ENCODE data around the gene RAI14.

Gene RAI14

DNA sequence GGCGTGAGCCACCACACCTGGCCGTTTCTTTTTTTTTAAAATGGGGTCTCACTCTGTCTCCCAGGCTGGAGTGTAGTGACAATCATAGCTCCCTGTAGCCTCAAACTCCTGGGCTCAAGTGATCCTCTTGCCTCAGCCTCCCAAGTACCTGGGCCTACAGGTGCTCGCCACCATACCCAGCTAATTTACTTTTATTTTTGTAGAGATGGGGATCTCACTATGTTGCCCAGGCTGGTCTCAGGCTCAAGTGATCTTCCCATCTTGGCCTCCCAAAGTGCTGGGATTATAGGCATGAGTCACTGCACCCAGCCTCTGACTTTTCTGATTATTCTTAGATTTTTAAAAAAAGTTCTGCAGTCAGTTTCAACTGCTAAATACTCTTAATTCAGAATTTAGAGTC lies 21.3 kb downstream of the RAI14 start:
- DNase-seq (ENCODE audit: low read depth in 2 of 2) = no peak

DNA sequence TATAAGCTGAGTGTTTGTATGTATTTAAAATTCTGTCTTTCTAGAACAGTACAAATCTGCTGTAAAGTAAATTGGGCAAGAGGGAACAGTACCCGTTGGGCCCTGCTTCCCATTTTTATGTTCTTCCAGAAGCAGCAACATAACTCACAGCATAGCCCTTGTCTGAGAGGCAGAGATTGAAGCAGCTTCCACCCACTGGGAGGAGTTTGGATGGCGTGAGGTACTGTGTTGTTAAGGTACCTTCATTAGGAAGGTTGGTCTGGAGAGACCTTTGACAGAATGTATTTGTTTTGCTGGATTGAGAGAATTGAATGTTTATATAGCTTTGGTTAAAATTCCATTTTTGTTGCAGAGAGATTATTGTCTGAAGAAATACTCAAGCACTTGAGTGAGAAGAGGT lies 24.8 kb downstream of the RAI14 start:
- DNase-seq (ENCODE audit: low read depth in 2 of 2) = no peak

DNA sequence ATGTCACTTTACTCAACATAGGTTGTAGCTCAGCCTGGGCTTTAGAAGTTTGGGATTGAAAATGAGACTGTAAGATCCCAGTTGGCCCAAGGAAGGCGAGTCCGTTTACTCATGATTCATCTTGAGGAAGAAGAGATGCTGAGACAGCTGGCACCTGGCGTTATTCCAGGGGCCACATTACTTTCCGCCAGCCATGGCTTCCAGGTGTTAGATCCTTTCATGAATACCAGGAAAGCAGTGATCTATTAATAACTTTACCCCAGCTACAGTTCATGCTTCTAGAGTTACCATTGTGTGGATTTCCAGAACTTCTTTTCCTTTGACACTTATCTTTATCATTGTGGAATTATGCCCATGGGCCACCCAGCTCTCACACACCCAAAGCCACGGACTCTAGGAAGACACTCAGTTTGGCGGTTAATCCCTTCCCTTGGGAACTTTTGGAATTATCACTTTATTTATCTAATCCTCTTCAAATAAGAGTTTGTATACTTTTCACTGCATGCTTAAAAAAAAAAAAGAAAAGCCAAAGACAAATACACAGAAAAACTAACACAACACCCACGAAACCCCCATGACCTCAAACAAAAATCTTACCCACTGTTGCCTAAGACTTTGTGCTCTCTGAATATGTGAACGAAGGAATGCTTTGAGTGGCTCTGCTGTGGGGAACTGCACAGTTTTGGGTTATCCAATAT lies 26.9 kb downstream of the RAI14 start:
- no peak for DNase-seq (ENCODE audit: low read depth in 2 of 2)

DNA sequence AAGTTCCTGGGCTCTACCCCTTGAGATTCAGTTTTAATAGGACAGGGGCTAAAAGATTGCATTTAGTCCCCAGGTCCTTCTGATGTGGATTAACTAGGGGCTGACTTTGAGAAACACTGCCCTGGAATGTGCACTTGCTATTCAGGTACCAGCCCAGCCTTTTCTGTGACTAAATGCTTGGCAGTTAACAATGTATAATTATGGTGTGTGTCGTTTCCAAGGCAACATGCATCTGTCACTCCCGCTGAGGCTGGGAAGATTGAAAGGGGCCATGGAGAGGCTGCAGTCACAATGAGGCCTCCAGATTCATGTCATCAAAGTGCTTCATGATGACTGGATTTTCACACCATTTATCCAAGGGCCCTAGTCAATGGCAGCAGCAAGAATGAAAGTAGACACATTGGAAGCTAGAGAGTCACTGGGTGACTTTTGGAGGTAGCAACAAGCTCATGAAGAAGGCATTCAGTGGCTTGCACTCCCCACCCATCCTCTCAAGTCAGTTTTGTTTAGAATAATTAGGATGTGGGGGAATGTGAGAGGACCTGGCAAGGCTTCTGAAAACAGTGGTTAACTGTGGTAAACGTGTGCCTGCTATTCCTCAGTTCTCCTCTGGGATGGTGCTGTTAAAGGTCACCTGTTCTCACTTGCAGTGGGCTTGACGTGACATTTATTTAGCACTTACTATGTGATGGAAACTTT lies 28.3 kb downstream of the RAI14 start:
- no peak for DNase-seq (ENCODE audit: low read depth in 2 of 2)

DNA sequence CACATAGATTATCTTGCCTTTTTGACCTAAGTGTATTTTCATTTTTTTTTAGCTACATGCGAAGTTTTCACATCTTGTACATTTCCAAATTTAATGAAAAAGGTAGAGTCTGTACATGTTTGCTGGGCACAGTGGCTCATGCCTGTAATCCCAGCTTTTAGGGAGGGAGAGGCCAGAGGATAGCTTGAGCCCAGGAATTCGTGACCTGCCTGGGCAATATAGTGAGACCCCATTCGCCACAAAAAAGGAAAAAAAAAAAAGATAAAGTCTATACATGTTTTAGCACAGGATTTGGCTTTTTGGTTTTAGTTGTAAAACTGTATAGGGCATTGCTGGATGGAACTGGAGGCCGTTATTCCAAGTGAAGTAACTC lies 28.8 kb downstream of the RAI14 start:
- DNase-seq (ENCODE audit: low read depth in 2 of 2) = no peak

DNA sequence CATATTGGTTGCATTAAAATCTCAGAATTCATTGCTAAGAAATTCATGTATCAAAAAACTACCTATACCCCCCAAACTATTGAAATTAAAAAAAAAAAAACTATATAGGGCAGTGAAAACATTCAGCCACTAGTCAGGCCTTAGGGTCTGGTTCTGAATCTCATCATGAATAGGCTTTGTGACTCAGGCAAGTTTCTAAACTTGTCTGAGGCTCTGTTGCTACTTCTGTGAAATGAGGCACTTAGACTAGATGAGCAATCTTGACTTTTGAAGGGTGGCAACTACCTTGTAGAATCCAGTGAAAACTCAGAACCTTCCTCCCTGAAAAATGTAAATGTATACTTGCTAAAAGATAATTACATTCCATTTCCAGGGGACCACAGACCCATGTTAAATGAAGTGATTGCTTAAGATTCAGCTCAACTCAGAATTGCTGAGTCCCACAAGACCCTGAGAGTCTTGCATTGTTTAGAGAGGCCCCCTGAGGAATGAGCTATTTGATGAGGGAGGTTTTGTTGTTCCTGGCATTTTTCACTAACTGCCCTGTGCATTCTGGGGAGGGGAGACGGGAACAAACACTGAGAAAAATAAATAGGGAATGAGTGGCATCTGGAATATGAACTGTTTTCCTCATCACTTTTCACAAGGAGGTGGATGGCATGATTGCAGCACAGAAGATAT lies 29.5 kb downstream of the RAI14 start:
- peak in 1 of 2 experiments; percentile 39 for DNase-seq (ENCODE audit: low read depth in 2 of 2)

DNA sequence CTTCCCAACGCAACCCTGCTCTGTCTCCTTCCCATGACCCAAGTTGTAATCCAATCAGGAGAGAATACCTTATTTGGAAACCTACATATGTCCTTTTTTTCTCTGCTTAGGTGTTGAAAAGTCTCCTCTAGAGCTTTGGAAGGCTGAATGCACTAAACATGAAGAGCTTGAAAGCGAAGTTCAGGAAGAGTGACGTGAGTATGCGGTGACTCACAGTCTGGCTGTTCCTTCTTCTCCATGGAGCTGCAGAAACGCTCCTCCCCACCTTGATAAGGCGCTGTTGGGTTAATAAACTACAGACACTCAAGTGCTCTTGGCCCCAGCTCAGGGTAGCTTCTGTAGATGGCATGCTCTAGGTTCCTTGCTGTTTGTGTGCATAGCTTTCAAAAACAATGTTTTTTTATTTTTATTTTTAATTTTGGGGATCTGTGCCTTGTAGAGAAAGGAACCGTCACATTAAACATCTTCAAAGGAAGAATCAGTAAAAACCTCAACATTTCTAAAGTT lies 30.7 kb downstream of the RAI14 start:
- peak; percentile 91 for DNase-seq (ENCODE audit: low read depth in 2 of 2)

DNA sequence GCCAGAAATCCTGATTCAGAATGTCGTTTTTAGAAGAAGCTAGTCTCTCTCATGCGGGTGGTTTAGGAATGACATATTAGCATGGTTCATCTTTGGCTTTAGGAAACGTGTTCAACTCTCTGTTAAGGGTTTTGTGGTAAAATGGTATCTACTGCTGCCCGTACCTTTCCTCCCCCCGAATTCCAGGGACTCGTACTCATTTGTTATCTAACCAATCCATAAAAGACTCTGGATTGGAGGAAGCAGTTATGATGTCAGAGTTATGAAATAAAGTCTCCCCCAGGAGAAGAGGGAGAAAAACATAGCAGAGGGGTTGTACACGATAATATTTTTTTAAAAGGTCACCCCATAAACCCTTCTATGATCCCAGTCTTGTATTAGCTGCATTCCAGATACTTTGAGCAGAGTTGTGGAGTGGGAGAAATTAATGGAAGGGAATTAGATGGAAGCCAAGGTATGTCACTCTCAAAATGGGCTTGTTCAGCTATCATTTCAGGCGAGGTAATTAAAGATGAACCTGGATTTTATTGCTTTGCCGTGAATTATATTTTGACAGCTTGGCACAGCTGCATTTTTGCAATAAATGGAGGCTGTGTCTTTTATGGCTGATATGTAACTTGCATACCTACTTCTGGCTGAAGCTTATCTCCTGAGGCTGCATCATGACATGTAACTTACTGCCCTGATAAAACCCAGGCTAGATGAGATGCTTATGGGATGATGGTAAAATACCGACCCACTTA lies 31.3 kb downstream of the RAI14 start:
- peak; percentile 80 to 82 for DNase-seq (ENCODE audit: low read depth in 2 of 2)

DNA sequence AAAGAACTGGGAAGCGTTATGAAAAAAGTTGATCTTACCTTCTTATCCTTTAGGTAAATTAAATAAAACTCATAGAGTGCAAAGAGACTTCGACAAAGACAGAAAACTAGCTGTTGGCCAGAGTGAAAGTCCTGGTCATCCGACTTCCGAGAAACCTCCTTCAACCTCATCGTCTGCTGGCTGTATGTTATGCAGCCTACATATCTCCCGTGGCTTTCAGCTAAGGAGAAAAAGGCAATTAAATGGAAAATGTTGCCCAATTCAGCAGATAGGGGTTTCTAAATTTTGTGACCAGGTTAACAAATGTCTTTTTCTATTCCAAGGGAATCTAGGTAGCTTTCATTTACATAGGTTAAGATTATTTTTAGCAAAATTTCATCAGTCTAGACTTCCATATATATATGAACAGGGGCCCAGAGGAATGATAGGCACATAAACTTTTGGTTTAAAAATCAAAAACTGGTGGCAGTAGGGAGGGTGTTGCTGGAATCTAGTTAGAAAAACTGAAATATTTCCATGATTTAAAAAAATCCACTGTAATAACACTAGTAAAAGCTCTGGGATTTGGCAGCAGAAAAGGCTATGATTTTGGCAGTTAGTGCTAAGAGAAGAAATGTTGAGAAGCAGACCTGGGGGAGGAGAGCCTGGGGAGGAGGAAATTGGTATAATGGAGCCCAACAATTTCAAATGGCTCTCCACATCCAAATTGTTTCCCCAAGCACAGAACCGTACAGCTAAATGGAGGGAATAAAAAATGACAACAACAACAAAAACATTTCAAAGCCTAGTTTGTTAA lies 32.1 kb downstream of the RAI14 start:
- no peak for DNase-seq (ENCODE audit: low read depth in 2 of 2)

DNA sequence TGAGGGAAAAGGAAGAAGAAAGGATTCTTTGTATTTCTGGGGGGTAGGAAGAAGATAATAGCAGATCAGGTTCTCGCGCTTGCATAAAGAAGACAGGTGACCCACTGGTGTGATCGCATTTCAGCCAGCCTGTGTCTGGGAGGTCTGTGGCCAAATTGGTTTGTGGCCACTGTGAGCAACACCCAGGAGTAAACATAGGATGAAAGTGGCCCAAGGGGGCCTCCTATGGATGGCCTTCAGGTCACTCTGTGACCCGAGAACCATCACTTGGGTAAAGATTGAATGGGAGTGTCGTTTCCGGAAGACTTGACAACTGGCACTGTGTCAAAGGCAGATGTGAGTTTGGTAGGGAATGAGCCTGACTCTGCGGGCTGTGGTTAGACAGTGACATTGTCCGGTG lies 34.2 kb downstream of the RAI14 start:
- no peak for DNase-seq (ENCODE audit: low read depth in 2 of 2)

DNA sequence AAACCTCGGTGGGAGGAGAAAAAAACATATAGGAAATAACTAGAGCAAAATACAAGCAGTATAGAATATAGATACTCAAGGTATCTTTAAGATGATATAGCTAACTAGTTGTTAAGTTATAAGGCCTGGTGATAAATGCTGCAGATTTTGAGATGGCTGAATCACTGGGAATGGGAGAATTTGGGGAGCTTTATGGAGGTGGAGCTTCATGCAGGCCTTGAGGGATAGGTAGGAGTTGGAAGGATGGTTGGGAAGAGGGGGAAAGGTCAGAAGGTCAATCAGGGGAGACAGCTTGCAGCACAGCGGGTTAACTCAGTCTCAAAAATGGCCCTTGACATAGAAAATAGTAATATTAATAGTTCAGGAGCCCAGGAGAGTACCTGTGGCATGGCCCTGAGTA lies 34.8 kb downstream of the RAI14 start:
- no peak for DNase-seq (ENCODE audit: low read depth in 2 of 2)

DNA sequence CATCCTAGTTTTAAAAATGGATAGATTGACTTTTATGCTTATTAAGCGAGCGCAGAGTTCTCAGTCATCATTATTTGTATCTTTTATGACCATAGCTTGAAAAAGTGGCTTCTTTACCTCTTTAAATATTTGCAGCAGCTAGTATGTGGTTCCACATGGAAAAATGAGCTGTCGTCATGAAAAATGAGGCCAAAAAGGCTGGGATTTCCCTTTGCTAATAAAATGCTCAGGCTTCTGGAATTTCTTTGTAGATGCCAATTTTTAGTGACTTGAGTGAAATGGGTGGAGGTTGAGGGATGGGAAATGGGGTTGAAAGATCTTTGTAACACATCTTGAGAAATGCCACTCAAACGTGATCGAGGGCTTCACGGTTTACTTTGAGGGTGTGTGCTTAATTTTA lies 35.2 kb downstream of the RAI14 start:
- peak; percentile 59 to 61 for DNase-seq (ENCODE audit: low read depth in 2 of 2)

DNA sequence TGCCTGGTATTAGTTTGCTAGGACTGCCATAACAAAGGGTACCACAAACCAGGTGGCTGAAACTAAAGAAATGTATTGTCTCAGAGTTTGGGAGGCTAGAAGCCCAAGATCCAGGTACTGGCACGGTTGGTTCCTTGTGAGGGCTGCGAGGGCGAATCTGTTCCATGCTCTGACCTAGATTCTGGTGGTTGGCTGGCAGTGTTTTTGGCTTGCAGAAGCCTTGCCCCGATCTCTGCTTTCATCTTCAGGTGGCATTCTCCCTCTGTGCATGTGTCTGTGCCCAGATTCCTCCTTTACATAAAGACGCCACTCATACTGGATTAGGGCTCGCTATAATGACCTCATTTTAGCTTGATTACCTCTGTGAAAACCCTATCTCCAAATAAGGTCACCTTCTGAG lies 36.7 kb downstream of the RAI14 start:
- no peak for DNase-seq (ENCODE audit: low read depth in 2 of 2)

DNA sequence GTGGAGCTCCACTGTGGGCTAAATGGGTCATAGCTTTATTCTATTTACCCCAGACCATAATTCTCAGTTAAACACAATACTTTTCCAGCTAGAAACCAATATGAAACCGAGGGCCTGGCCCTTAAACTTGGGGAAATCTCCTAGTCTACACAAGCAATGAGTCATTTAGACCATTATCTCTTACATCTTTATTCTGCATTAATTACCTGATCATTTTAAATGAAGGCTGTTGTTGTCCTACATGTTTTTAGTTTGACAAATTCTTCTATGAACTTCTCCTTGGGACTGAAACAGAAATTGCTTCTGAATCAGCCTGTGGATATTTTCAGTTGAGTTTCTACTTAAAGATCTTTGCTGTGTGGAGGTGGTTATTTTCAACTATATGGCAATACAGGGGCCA lies 37.9 kb downstream of the RAI14 start:
- no peak for DNase-seq (ENCODE audit: low read depth in 2 of 2)

DNA sequence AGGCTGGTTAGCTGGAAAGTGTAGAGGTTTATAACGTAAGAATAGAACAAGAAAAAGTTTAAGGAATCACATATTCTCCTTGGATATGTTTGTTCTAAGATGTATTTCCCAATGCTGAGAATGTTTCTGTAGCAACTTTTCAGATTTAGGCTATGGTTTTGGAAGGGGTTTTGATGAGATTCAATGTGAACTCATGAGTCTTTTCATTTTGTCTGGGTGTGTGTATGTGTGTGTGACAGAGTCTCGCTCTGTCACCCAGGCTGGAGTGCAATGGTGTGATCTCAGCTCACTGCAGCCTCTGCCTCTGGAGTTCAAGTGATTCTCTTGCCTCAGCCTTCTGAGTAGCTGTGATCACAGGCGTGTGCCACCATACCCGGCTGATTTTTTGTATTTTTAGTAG lies 38.6 kb downstream of the RAI14 start:
- no peak for DNase-seq (ENCODE audit: low read depth in 2 of 2)

DNA sequence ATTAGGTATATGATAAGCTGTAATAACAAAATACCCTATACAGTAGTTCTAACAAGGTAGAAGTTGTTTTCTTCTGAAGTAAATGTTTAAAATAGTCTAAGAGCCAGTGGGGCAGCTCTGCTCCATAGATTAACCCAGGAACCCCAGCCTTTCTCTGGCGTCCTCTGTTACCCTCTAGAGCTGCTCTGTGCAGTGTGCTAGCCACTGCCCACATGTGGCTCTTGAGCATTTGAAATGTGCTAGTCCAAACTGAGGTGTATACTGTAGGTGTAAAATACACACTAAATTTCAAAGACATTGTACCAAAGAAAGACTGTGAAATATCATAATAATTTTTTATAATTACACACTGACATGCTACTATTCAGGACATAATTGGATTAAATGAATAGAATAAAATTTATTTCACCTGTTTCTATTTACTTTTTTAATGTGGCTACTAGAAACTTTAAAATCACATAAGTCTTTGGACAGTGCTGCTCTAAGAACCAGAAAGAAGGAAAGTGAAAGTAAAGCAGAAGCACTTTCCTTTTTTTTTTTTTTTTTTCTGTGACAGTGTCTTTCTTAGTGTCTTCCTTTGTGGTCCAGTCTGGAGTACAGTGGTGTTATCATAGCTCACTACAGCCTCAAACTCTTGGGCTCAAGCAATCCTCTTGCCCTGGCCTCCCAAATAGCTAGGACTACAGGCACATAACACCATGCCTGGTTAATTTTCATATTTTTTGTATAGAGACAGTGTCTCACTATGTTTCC lies 39.3 kb downstream of the RAI14 start:
- no peak for DNase-seq (ENCODE audit: low read depth in 2 of 2)

DNA sequence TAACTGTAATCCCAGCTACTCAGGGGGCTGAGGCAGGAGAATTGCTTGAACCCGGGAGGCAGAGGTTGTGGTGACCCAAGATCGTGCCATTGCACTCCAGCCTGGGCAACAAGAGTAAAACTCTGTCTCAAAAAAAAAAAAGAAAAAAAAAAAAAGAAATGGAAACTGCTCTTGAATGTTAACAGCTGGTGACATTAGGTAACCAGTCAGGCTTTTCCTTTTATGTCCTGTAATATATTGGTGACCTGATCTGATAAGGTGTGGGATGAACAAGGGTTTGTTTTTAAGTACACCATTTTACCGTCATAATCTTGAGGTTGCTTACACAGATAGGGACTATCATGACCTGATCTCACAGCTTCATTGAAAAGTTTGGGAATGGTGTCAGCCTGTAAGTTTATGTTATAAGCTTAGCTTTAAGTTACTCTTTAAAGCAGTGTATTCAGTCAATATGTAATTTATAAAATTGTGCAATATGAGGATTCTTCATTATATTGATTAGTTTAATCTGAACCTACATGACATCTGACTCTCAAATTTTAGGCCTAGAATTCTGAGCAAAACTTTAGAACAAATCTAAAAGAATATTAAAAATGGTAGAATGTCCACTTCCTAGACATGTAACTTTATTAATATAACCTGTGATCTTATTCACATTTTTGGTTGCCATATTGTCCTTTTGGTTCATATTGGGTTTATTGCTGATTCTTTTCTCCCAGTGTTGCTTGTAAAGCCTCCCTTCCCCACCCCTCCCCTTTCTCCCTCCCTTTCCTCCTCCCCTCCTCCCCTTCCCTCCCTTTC lies 41.4 kb downstream of the RAI14 start:
- no peak for DNase-seq (ENCODE audit: low read depth in 2 of 2)

DNA sequence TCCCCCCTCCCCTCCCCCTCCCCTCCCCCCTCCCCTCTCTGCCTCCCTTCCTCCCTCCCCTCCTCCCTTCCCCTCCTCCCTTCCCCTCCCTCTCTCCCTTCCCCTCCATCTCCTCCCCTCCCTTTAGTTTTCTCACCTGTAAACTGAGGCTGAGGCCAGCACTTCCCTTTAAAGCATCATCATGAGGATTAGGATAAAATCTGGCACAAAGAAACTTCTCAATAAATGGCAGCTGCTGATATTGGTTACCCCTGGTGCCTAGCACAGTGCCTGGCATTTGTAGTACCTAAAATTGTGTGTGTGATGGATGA lies 41.9 kb downstream of the RAI14 start:
- DNase-seq (ENCODE audit: low read depth in 2 of 2) = no peak

DNA sequence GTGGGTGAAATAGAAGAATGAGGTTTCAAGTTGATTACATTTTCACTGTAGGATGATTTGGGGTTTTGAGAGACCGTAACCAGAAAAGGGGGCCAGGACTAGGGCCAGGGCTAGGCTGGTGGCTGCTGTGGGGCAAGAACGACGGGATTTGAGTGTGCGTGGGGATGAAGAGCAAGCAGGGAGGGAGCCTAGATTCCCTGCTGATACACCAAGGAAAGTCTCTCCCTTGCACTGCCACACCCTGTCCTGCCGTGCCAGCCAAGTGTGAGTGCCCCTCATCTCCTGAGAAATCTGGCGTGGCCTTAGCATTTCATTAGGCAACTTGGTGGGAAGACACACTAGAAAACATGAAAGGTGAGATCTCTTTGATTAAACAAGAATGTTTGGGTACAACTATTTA lies 42.6 kb downstream of the RAI14 start:
- no peak for DNase-seq (ENCODE audit: low read depth in 2 of 2)
